GM21423 (cell line): ENCODE data around the gene SPSB2.

ENCODE experiments used
- ATAC-seq: cut with Tn5 transposase; IDR thresholded peaks from one replicate; pipeline ENCODE4 v1.9.1; 2021; ENCODE audit warnings: mild to moderate bottlenecking, moderate library complexity; ENCODE audit not compliant: unreplicated experiment

SPSB2 gene

GRCh38 chr12:6834873-6835272, 38.2 kb downstream of the SPSB2 start:
- ATAC-seq, result no peak

- ATAC-seq, result no peak
Measured at GRCh38 chr12:6834254-6834653, 38.8 kb downstream of the SPSB2 start.

GRCh38 chr12:6833189-6833890, 39.8 kb downstream of the SPSB2 start:
- no peak for ATAC-seq

- ATAC-seq, result no peak
Measured at GRCh38 chr12:6832125-6832524, 41.0 kb downstream of the SPSB2 start.

- ATAC-seq, result no peak
Measured at GRCh38 chr12:6831450-6831995, 41.6 kb downstream of the SPSB2 start.

GRCh38 chr12:6830999-6831398, 42.1 kb downstream of the SPSB2 start:
- no peak for ATAC-seq

- no peak for ATAC-seq
Measured at GRCh38 chr12:6830286-6830890, 42.7 kb downstream of the SPSB2 start.

- ATAC-seq, result no peak
Measured at GRCh38 chr12:6829536-6830220, 43.4 kb downstream of the SPSB2 start.

- ATAC-seq, result no peak
Measured at GRCh38 chr12:6828781-6829535, 44.1 kb downstream of the SPSB2 start.

GRCh38 chr12:6827982-6828780, 44.9 kb downstream of the SPSB2 start, which contains the start of gene P3H3:
Gene P3H3, plus strand, starts transcription at chr12:6828407. Its CDS starts 34 bp downstream, at chr12:6828441.
- ATAC-seq, result no peak

- no peak for ATAC-seq
Measured at GRCh38 chr12:6827437-6827911, 45.6 kb downstream of the SPSB2 start.

GRCh38 chr12:6826734-6827436, 46.2 kb downstream of the SPSB2 start:
- ATAC-seq, result no peak

GRCh38 chr12:6826125-6826733, 46.9 kb downstream of the SPSB2 start:
- ATAC-seq, result no peak

- no peak for ATAC-seq
Measured at GRCh38 chr12:6825398-6826124, 47.5 kb downstream of the SPSB2 start.

GRCh38 chr12:6824901-6825381, 48.2 kb downstream of the SPSB2 start:
- ATAC-seq, result no peak

- ATAC-seq, result no peak
Measured at GRCh38 chr12:6824085-6824775, 48.9 kb downstream of the SPSB2 start.

GRCh38 chr12:6823182-6824084, 49.7 kb downstream of the SPSB2 start:
- ATAC-seq, result no peak
